ENCODE measurements around the gene EFL1.
"Not testable (repeated sequence)": the region's sequence is repeated elsewhere in the genome, so short reads cannot be mapped to it uniquely, and the experiment has no call there.

Gene EFL1

GRCh38 chr15:82262422-82263026 is at the start of gene EFL1, which contains the start of gene SAXO2:
TSS of gene EFL1 (minus strand) at chr15:82262734. CDS start at chr15:82261778, 956 bp downstream.
TSS of gene SAXO2 (plus strand) at chr15:82262818. CDS start at chr15:82262880, 62 bp downstream.
- peak; percentile 83 for DNase-seq

GRCh38 chr15:82311321-82311720 is 48.8 kb upstream of the EFL1 start:
- DNase-seq = not testable (repeated sequence)

- no peak for DNase-seq
These were observed 47.3 kb upstream of the EFL1 start for GRCh38 chr15:82309802-82310201.

- no peak for DNase-seq
These were observed 45.2 kb upstream of the EFL1 start for GRCh38 chr15:82307714-82308081.

- no peak for DNase-seq
These were observed 44.5 kb upstream of the EFL1 start for GRCh38 chr15:82306791-82307713.

- DNase-seq = no peak
These were observed 43.1 kb upstream of the EFL1 start for GRCh38 chr15:82305621-82306048.

GRCh38 chr15:82304778-82305090 is 42.2 kb upstream of the EFL1 start:
- no peak for DNase-seq

- DNase-seq = no peak
These were observed 41.6 kb upstream of the EFL1 start for GRCh38 chr15:82303956-82304777.

- no peak for DNase-seq
These were observed 38.9 kb upstream of the EFL1 start for GRCh38 chr15:82301296-82302016.

GRCh38 chr15:82300883-82301282 is 38.3 kb upstream of the EFL1 start:
- no peak for DNase-seq

- not testable (repeated sequence) for DNase-seq
These were observed 37.8 kb upstream of the EFL1 start for GRCh38 chr15:82300326-82300725.

- DNase-seq = not testable (repeated sequence)
These were observed 37.0 kb upstream of the EFL1 start for GRCh38 chr15:82299511-82299914.

GRCh38 chr15:82298520-82298919 is 36.0 kb upstream of the EFL1 start:
- no peak for DNase-seq

GRCh38 chr15:82298032-82298431 is 35.5 kb upstream of the EFL1 start:
- DNase-seq = no peak

- no peak for DNase-seq
These were observed 35.0 kb upstream of the EFL1 start for GRCh38 chr15:82297546-82297945.

- no peak for DNase-seq
These were observed 31.6 kb upstream of the EFL1 start for GRCh38 chr15:82294061-82294690.

- no peak for DNase-seq
These were observed 29.7 kb upstream of the EFL1 start for GRCh38 chr15:82292271-82292670.

GRCh38 chr15:82288202-82288601 is 25.7 kb upstream of the EFL1 start:
- DNase-seq = not testable (repeated sequence)

GRCh38 chr15:82286475-82286874 is 23.9 kb upstream of the EFL1 start:
- not testable (repeated sequence) for DNase-seq

- DNase-seq = not testable (repeated sequence)
These were observed 21.8 kb upstream of the EFL1 start for GRCh38 chr15:82284381-82284780.

- not testable (repeated sequence) for DNase-seq
These were observed 19.9 kb upstream of the EFL1 start for GRCh38 chr15:82282386-82282785.

- DNase-seq = not testable (repeated sequence)
These were observed 18.7 kb upstream of the EFL1 start for GRCh38 chr15:82281276-82281675.

Data from fibroblast of upper back skin (primary cell).